C4-2B (cell line): ENCODE data around the gene PLD5.
"Not testable (repeated sequence)": the region's sequence is repeated elsewhere in the genome, so short reads cannot be mapped to it uniquely, and the experiment has no call there.

Experiments used
- H3K27ac ChIP-seq: fragments of 450-650 bp; 2 replicates; pipeline ENCODE4 v1.5.1; 2017
- ZFX ChIP-seq: fragments of 450-650 bp; IDR thresholded peaks from 2 replicates; pipeline ENCODE4 v1.6.1; 2017
- TF ChIP-seq, protein P1 (sequence below): fragments of 450-650 bp; conservative IDR thresholded peaks from 2 replicates; pipeline ENCODE4 v1.5.1; 2017; ENCODE audit warnings: mild to moderate bottlenecking

PLD5 gene

DNA sequence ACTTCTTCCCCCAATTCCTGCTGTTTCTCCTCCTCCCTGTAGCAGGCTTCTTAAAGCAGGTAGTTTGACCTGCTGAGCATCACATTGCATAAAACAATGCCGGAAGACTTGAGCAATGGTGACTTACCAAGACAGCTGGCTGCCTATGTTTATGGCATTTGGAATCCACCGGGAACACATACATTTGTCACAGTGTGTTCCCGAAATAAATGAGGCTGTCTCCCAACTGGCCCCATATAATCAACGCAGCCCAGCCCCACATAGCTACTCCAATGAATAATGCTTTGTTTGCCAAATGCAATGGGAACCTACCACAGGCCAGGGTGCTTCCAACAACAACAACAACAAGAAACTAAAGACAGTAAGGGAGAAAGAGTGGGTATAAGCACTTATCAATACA is 339.5 kb downstream of the PLD5 start:
- H3K27ac ChIP-seq = no peak overlapping the region
- TF ChIP-seq ZFX = no peak
- TF ChIP-seq, protein P1, sequence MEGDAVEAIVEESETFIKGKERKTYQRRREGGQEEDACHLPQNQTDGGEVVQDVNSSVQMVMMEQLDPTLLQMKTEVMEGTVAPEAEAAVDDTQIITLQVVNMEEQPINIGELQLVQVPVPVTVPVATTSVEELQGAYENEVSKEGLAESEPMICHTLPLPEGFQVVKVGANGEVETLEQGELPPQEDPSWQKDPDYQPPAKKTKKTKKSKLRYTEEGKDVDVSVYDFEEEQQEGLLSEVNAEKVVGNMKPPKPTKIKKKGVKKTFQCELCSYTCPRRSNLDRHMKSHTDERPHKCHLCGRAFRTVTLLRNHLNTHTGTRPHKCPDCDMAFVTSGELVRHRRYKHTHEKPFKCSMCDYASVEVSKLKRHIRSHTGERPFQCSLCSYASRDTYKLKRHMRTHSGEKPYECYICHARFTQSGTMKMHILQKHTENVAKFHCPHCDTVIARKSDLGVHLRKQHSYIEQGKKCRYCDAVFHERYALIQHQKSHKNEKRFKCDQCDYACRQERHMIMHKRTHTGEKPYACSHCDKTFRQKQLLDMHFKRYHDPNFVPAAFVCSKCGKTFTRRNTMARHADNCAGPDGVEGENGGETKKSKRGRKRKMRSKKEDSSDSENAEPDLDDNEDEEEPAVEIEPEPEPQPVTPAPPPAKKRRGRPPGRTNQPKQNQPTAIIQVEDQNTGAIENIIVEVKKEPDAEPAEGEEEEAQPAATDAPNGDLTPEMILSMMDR = no peak

DNA sequence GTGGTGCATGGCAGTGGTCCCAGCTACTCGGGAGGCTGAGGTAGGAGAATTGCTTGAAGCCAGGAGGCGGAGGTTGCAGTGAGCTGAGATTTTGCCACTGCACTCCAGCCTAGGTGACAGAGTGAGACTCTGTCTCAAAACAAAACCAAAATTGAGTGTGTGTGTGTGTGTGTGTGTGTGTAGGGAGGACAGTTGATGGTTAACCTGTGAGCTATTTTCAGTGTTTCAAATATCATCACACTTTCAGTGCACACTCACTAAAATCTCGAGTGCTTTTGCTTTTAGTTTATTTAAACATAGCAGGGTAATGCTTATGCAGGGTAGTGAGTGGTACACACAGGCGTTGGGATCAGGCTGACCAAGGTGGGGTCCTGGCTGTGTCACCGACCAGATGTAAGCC is 344.7 kb downstream of the PLD5 start:
- H3K27ac ChIP-seq = not testable (repeated sequence)

DNA sequence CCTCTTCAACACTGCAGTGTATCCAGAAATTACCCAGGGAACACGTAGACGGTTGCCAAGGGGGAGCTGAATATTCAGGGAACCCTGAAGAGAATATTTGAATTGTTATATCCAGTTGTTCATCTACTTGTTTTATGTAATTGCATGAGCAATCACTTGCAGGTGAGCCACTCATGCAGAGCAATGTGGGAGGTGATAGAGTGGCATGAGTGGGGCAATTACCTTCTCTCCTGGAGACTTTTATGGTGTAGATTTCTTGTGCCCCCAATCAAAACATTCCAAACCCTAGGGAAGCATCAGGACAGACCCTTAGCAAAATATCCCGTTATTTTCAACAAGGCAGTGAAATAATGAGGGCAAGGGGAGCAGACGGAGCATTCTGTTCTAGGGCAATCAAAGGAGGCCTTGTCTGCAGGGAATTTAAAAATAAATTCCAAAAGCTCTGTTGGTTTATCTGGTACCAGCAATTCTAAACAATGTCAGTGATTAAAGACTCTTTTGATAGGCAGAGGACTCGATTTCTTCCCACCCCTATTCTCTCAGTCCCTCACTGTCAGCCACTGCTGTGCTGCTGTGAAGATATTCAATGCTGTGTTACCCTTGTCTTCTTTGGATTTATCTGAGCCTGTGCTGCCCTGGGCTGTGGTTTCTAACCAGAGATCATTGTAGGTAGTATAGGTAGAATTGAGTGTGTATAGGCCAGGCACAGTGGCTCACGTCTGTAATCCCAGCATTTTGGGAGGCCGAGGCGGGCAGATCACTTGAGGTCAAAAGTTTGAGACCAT is 345.4 kb downstream of the PLD5 start:
- no peak overlapping the region for H3K27ac ChIP-seq
- TF ChIP-seq ZFX = no peak
- TF ChIP-seq, protein P1 = no peak

DNA sequence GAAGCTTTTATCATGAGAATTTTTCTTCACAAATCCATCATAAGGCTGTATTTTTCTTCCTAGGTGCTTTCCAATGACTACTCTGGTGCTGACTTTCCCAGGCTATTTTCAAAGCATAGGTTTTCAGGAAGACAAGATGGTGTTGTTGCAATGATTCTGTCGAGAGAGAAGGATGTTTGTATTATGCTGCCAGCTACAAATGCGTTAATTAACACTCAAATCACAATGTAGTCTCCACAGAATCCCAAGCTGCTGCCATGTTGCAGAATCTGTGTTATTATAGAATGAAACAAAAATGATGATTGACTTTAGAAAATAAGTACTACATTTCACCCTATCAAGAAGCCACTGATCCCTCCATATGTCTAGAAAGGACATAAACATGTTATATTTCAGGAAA is 346.1 kb downstream of the PLD5 start:
- no peak overlapping the region for H3K27ac ChIP-seq
- TF ChIP-seq ZFX = no peak
- TF ChIP-seq, protein P1 = no peak

DNA sequence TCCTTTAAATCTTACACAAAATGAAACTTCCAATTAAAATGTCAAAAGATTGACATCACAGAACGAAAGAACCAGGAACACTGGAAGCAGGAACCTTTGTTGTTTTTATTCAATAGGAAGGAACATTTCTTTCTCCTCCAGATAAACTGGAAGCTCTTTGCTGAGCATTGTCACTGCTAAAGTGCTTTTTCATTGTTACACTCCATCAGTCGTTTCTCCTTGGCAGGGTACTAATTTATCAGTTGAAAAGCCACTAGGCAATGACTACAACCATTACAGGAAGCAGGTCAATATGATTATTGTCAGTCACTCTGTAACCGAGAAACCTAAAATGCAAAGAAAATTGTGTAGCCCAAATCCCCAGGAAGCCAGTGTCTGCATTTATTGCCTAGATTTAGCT is 362.4 kb downstream of the PLD5 start:
- TF ChIP-seq, protein P1 = no peak
- no peak for TF ChIP-seq ZFX
- H3K27ac ChIP-seq = no peak overlapping the region

DNA sequence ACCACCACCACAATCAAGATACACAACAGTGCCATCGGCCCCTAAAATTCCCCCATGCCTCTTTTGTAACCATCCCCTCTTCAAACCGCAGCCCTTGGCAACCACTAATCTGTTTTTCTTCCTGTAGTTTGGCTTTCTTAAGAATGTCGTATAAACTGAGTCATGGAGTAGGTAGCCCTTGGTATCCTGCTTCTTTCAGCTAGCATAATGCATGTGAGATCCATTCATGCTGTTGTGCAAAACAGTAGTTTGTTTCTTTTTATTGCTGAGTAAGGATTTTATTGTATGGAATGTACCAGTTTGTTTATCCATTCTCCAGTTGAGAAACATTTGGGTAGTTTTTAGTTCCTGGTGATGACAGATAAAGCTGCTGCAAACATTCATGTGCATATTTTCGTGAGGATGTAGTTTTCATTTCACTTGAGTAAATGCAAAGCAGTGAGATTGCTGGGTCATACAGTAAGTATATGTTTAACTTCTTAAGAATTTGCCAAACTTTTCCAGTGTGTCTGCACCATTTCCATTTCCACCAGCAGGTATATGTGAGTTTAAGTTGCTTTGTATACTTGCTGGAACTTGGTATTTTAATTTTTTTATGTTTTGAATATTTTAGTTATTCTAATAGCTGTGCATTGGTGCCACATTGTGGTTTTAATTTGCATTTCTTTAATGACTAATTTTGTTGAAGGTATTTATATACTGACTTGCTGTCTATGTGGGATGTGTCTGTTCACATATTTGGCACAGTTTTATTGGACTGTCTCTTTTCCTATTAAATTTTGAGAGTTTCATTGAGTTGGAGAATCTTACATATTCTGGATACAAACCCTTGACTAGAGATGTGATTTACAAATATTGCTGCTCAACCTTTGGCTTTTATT is 377.2 kb downstream of the PLD5 start:
- TF ChIP-seq, protein P1 = no peak; the same call in 1 of the 2 replicates
- TF ChIP-seq ZFX = no peak
- H3K27ac ChIP-seq = peak overlapping the region; percentile 60; the same call in 1 of the 2 replicates

DNA sequence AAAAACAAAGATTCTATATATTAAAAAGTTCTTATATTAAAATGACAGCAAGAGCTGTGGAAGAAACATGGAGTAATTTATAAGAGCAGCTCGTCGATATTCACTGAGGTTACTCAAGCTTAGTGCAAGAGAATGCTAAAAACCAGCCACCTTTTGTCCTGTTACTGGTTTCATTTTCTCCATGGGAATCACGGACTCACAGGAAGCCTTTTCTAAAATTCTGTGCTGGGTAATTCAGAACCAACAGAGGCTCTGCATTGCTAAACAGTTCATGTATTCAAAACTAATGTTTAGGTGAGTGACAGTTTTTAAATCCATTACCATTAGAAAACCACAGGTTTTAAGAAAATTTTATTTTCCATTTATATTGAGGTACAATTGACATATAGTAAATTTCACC is 377.8 kb downstream of the PLD5 start:
- H3K27ac ChIP-seq = peak overlapping the region; percentile 60; the same call in 1 of the 2 replicates
- TF ChIP-seq, protein P1 = no peak
- no peak for TF ChIP-seq ZFX
